K562 (cell line): ENCODE data around the gene WDR45B. TPM values are rescaled to one million over a fixed set of nuclear protein-coding genes. Genes with fewer than 3 reads are reported as not detected.

Experiments
- DACH1 ChIP-seq: fragments of 450-650 bp; IDR thresholded peaks from 2 replicates; pipeline ENCODE4 v1.6.1; 2018; ENCODE audit not compliant: partially characterized antibody
- ELK1 ChIP-seq: sonication (generic); formaldehyde crosslinking; IDR thresholded peaks from 2 replicates; pipeline ENCODE4 v1.8.1; 2022; ENCODE audit warnings: missing genetic modification reagents
- ELK3 ChIP-seq: fragments of 450-650 bp; formaldehyde crosslinking; IDR thresholded peaks from 2 replicates; pipeline ENCODE4 v1.4.0; 2020; ENCODE audit warnings: mild to moderate bottlenecking
- HNRNPLL ChIP-seq: fragments of 200-400 bp; formaldehyde crosslinking; IDR thresholded peaks from 2 replicates; pipeline ENCODE4 v1.6.1; 2017; ENCODE audit warnings: low read length, low read depth, mild to moderate bottlenecking; ENCODE audit not compliant: poor library complexity, severe bottlenecking
- NCOR1 ChIP-seq: fragments of 450-650 bp; IDR thresholded peaks from 2 replicates; pipeline ENCODE4 v1.6.1; 2016; ENCODE audit warnings: mild to moderate bottlenecking, moderate library complexity
- NFATC3 ChIP-seq: fragments of 450-650 bp; IDR thresholded peaks from 2 replicates; pipeline ENCODE4 v1.6.1; 2017; ENCODE audit warnings: mild to moderate bottlenecking
- TARDBP ChIP-seq: fragments of 450-650 bp; IDR thresholded peaks from 2 replicates; pipeline ENCODE4 v1.6.1; 2016
- TCF3 ChIP-seq: sonication (generic); formaldehyde crosslinking; IDR thresholded peaks from 2 replicates; pipeline ENCODE4 v1.4.0; 2020; ENCODE audit warnings: mild to moderate bottlenecking, missing genetic modification reagents
- ZBTB17 ChIP-seq: fragments of 450-650 bp; formaldehyde crosslinking; IDR thresholded peaks from 2 replicates; pipeline ENCODE4 v1.4.0; 2020; ENCODE audit warnings: mild to moderate bottlenecking
- ZMIZ1 ChIP-seq, 2 experiments: fragments of 150-350 bp in 1 of 2; IDR thresholded peaks; 2 replicates each; pipeline ENCODE4 v1.6.1; 2012 to 2016; ENCODE audit warnings: low read depth in 2 of 2, low read length in 2 of 2, mild to moderate bottlenecking in 1 of 2, moderate library complexity in 1 of 2
- ZNF408 ChIP-seq: fragments of 250-450 bp; sonication (Bioruptor Pico); IDR thresholded peaks from 2 replicates; pipeline ENCODE4 v1.4.0; 2020; ENCODE audit warnings: low read depth, mild to moderate bottlenecking, moderate library complexity
- ZNF609 ChIP-seq: sonication (generic); formaldehyde crosslinking; IDR thresholded peaks from 2 replicates; pipeline ENCODE4 v1.8.1; 2023; ENCODE audit warnings: missing genetic modification reagents, mild to moderate bottlenecking, borderline replicate concordance
- polyA plus RNA-seq, 8 experiments: library from polyadenylated mRNA; depleted of rRNA in 4 of 8; stranded (reverse) in 5 of 8; unstranded in 3 of 8; fragments of >200 nt; fragmentation: Nextera tagmentation in 2 of 8; fragmentation: Illumina TruSeq in 1 of 8; extraction: Ambion mirVana in 2 of 8; extraction: Trizol in 1 of 8; gene quantifications; 2 replicates each; pipeline versions ENCODE4 v1.2.1 to v1.2.3, GENCODE V29; 2011 to 2014; ENCODE audit warnings: inconsistent platforms in 1 of 8, missing spikeins in 1 of 8
- total RNA-seq, 7 experiments: library from RNA; depleted of rRNA in 6 of 7; stranded (reverse); fragments of >200 nt in 6 of 7; fragmentation: Illumina TruSeq in 2 of 7; extraction: Trizol in 2 of 7; gene quantifications; 2 replicates each; pipeline versions ENCODE4 v1.2.1 to v1.2.3, GENCODE V29; 2011 to 2021; ENCODE audit warnings: low replicate concordance in 1 of 7
- TF ChIP-seq, protein P1 (sequence below): fragments of 450-650 bp; formaldehyde crosslinking; IDR thresholded peaks from 2 replicates; pipeline ENCODE4 v1.4.0; 2020; ENCODE audit warnings: mild to moderate bottlenecking, moderate library complexity

The WDR45B gene
- total and polyA plus RNA-seq, 9 of the 15 experiments (the other 6 are each of a cell fraction or from before 2014, with no cell fraction given): 0.72 to 74.4 (median 35.9) TPM

GRCh38 chr17:82648165-82648668 is at the start of gene WDR45B (continued):
- TF ChIP-seq TCF3: peak; percentile 35; the same call in 1 of the 2 replicates
- no peak for TF ChIP-seq DACH1
- TF ChIP-seq ELK3 (CRISPR knock-in tag): no peak
- TF ChIP-seq, protein P1, sequence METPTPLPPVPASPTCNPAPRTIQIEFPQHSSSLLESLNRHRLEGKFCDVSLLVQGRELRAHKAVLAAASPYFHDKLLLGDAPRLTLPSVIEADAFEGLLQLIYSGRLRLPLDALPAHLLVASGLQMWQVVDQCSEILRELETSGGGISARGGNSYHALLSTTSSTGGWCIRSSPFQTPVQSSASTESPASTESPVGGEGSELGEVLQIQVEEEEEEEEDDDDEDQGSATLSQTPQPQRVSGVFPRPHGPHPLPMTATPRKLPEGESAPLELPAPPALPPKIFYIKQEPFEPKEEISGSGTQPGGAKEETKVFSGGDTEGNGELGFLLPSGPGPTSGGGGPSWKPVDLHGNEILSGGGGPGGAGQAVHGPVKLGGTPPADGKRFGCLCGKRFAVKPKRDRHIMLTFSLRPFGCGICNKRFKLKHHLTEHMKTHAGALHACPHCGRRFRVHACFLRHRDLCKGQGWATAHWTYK (CRISPR knock-in tag): 0 out of 2 replicates have a peak, but pooled peaks have one; percentile 36
- TF ChIP-seq NCOR1: no peak
- TF ChIP-seq NFATC3: no peak
- TF ChIP-seq ELK1 (CRISPR knock-in tag): no peak
- TF ChIP-seq HNRNPLL: peak; percentile 44
- TF ChIP-seq ZNF609: peak; percentile 54; the same call in 1 of the 2 replicates
- TF ChIP-seq ZBTB17 (CRISPR knock-in tag): peak; percentile 99
- TF ChIP-seq ZMIZ1 (IDR thresholded peaks at IDR 0.05; ENCODE audit: low read depth in 2 of 2, low read length in 2 of 2): peak in 1 of 2 experiments; percentile 89; a peak in 2 of 4 replicates
- TF ChIP-seq ZNF408 (CRISPR knock-in tag): no peak
- TF ChIP-seq TARDBP: no peak
